ENCODE measurements around the gene GAK. TPM values are rescaled to one million over a fixed set of nuclear protein-coding genes. Genes with fewer than 3 reads are reported as not detected.

GAK gene
- total RNA-seq, 1 experiment from 2014 or later, result 117 TPM

- Histone ChIP-seq H3K4me3 (ENCODE audit: low read length) (no peak overlapping the region), H3K9me2 (replicated peaks; ENCODE audit: low read length) (no peaks in the 10 kb centered on the region), H3F3A (ENCODE audit: low read length, unreplicated experiment) (no peaks in the 10 kb centered on the region), H3K36me3 (ENCODE audit: low read depth, low read length) (no peaks in the 10 kb centered on the region), H3K9ac (ENCODE audit: low read length) (no peak overlapping the region), H3K79me2 (ENCODE audit: low read length) (no peaks in the 10 kb centered on the region), H3K27ac (ENCODE audit: low read length) (no peak overlapping the region), H3K4me1 (ENCODE audit: insufficient read depth, low read length) (no peaks in the 10 kb centered on the region), H3K4me2 (ENCODE audit: low read length) (no peak overlapping the region), H2AFZ (ENCODE audit: low read length) (no peak overlapping the region), H3K9me3 (ENCODE audit: low read length) (no peaks in the 10 kb centered on the region), H4K20me1 (ENCODE audit: low read length) (no peaks in the 10 kb centered on the region), H3K27me3 (ENCODE audit: low read length) (peaks cover 7% of the 10 kb centered on the region; the same call in 1 of the 2 replicates)
- ATAC-seq, result no peak
- ChIA-PET CTCF (no interaction called here), POLR2A (ENCODE audit: unreplicated experiment) (no interaction called here)
- TF ChIP-seq, protein P1, sequence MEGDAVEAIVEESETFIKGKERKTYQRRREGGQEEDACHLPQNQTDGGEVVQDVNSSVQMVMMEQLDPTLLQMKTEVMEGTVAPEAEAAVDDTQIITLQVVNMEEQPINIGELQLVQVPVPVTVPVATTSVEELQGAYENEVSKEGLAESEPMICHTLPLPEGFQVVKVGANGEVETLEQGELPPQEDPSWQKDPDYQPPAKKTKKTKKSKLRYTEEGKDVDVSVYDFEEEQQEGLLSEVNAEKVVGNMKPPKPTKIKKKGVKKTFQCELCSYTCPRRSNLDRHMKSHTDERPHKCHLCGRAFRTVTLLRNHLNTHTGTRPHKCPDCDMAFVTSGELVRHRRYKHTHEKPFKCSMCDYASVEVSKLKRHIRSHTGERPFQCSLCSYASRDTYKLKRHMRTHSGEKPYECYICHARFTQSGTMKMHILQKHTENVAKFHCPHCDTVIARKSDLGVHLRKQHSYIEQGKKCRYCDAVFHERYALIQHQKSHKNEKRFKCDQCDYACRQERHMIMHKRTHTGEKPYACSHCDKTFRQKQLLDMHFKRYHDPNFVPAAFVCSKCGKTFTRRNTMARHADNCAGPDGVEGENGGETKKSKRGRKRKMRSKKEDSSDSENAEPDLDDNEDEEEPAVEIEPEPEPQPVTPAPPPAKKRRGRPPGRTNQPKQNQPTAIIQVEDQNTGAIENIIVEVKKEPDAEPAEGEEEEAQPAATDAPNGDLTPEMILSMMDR (conservative IDR thresholded peaks at IDR 0.05; ENCODE audit: low read depth, low read length), result no peak
- TF ChIP-seq EZH2 (IDR thresholded peaks at IDR 0.05; ENCODE audit: low read length, unreplicated experiment), result no peak
- TF ChIP-seq EZH2phosphoT487 (IDR thresholded peaks at IDR 0.05; ENCODE audit: borderline replicate concordance, low read length), result no peak
- BruUV-seq (replicated peaks), result no TSS peak
- no peak for DNase-seq
- intact Hi-C loops (cut with micrococcal nuclease), result no loop called here
Observed at GRCh38 chr4:821181-821591, 110.9 kb downstream of the GAK start.

- no peak for TF ChIP-seq EZH2 (IDR thresholded peaks at IDR 0.05; ENCODE audit: low read length, unreplicated experiment)
- TF ChIP-seq, protein P1 (conservative IDR thresholded peaks at IDR 0.05; ENCODE audit: low read depth, low read length), result no peak
- TF ChIP-seq EZH2phosphoT487 (IDR thresholded peaks at IDR 0.05; ENCODE audit: borderline replicate concordance, low read length), result no peak
- Histone ChIP-seq H3F3A (ENCODE audit: low read length, unreplicated experiment) (no peaks in the 10 kb centered on the region), H3K36me3 (ENCODE audit: low read depth, low read length) (no peaks in the 10 kb centered on the region), H3K4me3 (ENCODE audit: low read length) (no peak overlapping the region), H3K4me2 (ENCODE audit: low read length) (no peak overlapping the region), H4K20me1 (ENCODE audit: low read length) (no peaks in the 10 kb centered on the region), H3K27ac (ENCODE audit: low read length) (no peak overlapping the region), H3K9ac (ENCODE audit: low read length) (no peak overlapping the region), H3K9me3 (ENCODE audit: low read length) (no peaks in the 10 kb centered on the region), H3K79me2 (ENCODE audit: low read length) (no peaks in the 10 kb centered on the region), H2AFZ (ENCODE audit: low read length) (no peak overlapping the region), H3K9me2 (replicated peaks; ENCODE audit: low read length) (no peaks in the 10 kb centered on the region), H3K4me1 (ENCODE audit: insufficient read depth, low read length) (no peaks in the 10 kb centered on the region), H3K27me3 (ENCODE audit: low read length) (peaks cover 8% of the 10 kb centered on the region)
- POLR2A ChIA-PET (ENCODE audit: unreplicated experiment), result no interaction called here
- intact Hi-C loops (cut with micrococcal nuclease), result no loop called here
- CTCF ChIA-PET, result no interaction called here
- DNase-seq (no peak), ATAC-seq (no peak)
- no TSS peak for BruUV-seq (replicated peaks)
Observed at GRCh38 chr4:820230-821172, 111.6 kb downstream of the GAK start.
